Measurements from ENCODE around the gene RHOF. TPM values are rescaled to one million over a fixed set of nuclear protein-coding genes. Genes with fewer than 3 reads are reported as not detected.

The RHOF gene
- polyA plus RNA-seq, 1 of the 3 experiments (the other 2 are of a cell fraction), result 5.0 TPM

- peak; percentile 50; the same call in 1 of the 2 replicates for TF ChIP-seq TAF1 (IDR thresholded peaks at IDR 0.05; ENCODE audit: borderline replicate concordance, low read depth, low read length)
These were observed 18.2 kb upstream of the RHOF start (continued) for GRCh38 chr12:121811434-121812319.

DNA sequence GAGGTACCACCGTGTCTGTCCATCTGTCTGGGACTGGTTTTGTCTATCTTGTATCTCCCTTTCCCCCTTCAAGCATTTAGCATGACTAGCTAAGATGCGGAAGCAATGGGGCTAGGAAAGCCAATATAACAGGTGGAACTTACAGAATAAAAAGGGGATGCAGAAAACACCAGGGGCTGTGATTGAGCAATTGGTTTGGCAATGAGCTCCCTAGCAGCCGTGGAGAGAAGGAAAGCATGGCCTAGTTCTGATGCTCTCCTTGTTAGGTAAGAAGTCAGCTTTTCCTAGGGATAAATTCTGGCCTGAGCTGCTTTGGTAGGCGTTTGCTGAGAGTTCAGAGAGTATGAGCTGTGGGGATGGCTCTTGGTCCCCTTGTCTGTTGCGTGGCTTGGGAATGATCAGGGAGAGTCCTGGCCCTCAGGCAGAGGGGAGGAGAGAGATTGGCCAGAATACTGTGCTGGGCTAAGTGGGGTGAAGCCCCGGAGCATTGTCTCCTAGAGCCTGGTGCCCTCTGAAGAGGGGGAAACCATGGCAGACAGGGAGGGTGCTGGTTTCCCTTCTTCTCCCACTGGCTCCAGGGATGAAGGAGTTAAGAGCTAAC, 17.4 kb upstream of the RHOF start:
- TF ChIP-seq GATA2 (CRISPR knock-in tag; IDR thresholded peaks at IDR 0.05), result no peak
- TF ChIP-seq EZH2phosphoT487 (IDR thresholded peaks at IDR 0.05; ENCODE audit: borderline replicate concordance, low read depth), result no peak
- no peak for TF ChIP-seq TCF12 (IDR thresholded peaks at IDR 0.05)
- DNase-seq, result no peak
- peaks cover 40 to 46% of the 10 kb centered on the region in 2 experiments for H3K36me3 ChIP-seq (replicated peaks in 1 of 2; ENCODE audit: control insufficient read depth in 1 of 2, insufficient read depth in 2 of 2, low read length in 1 of 2)
- no peaks in the 10 kb centered on the region for H3K27me3 ChIP-seq (ENCODE audit: insufficient read depth)
- WGBS (ENCODE audit: low lambda C conversion rate), result 89% methylated on average over 6 of the region's 6 CpGs
- H3K4me1 ChIP-seq (ENCODE audit: control insufficient read depth in 1 of 2, insufficient read depth in 2 of 2, low read depth in 1 of 2, low read length in 1 of 2), result peaks cover 25 to 29% of the 10 kb centered on the region in 2 experiments; a peak in 2 of 4 replicates
- no peaks in the 10 kb centered on the region for H3K9me3 ChIP-seq
- H3K9me2 ChIP-seq, result no peaks in the 10 kb centered on the region
- H3K27ac ChIP-seq (ENCODE audit: low read depth in 2 of 2, low read length in 1 of 2), result peak overlapping the region in 1 of 2 experiments; percentile 18; a peak in 2 of 4 replicates
- peak overlapping the region; percentile 97 for H3K4me2 ChIP-seq
- peak overlapping the region in 1 of 2 experiments; percentile 93; a peak in 1 of 4 replicates for H3K4me3 ChIP-seq (ENCODE audit: low read depth in 2 of 2, low read length in 1 of 2)
- H3F3A ChIP-seq (replicated peaks; ENCODE audit: insufficient read depth), result peaks cover 18% of the 10 kb centered on the region
- no peak overlapping the region for H2AFZ ChIP-seq (ENCODE audit: low read depth)
- peaks cover 95% of the 10 kb centered on the region for H3K79me2 ChIP-seq (ENCODE audit: insufficient read depth)
- peak overlapping the region; percentile 59; the same call in 1 of the 2 replicates for H3K9ac ChIP-seq
- H4K20me1 ChIP-seq (ENCODE audit: insufficient read depth), result peaks cover 49% of the 10 kb centered on the region
- POLR2A ChIA-PET, result interaction anchor here (1.8 to 3.7 kb wide), 4 partner anchors 9 to 77 kb away, joined by 7 to 79 read pairs (median 20); partner anchors contain the start of genes PSMD9 and RHOF
- CTCF ChIA-PET, result interaction anchor here (0.8 to 18.3 kb wide), 19 partner anchors 11 to 125 kb away, joined by 3 to 675 read pairs (median 10); partner anchors contain the start of genes PSMD9, RHOF and TMEM120B

- H3K4me2 ChIP-seq, result peak overlapping the region; percentile 97; the same call in 1 of the 2 replicates
- H3K27me3 ChIP-seq (ENCODE audit: insufficient read depth), result no peaks in the 10 kb centered on the region
- H3K4me3 ChIP-seq (ENCODE audit: low read depth in 2 of 2, low read length in 1 of 2), result no peak overlapping the region
- peaks cover 95% of the 10 kb centered on the region for H3K79me2 ChIP-seq (ENCODE audit: insufficient read depth)
- H3K27ac ChIP-seq (ENCODE audit: low read depth in 2 of 2, low read length in 1 of 2), result no peak overlapping the region
- H4K20me1 ChIP-seq (ENCODE audit: insufficient read depth), result peaks cover 49% of the 10 kb centered on the region
- H3K9me3 ChIP-seq, result no peaks in the 10 kb centered on the region
- TF ChIP-seq, protein P1, sequence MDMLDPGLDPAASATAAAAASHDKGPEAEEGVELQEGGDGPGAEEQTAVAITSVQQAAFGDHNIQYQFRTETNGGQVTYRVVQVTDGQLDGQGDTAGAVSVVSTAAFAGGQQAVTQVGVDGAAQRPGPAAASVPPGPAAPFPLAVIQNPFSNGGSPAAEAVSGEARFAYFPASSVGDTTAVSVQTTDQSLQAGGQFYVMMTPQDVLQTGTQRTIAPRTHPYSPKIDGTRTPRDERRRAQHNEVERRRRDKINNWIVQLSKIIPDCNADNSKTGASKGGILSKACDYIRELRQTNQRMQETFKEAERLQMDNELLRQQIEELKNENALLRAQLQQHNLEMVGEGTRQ (IDR thresholded peaks at IDR 0.05; ENCODE audit: borderline replicate concordance, low read depth, low read length), result no peak
- no peak for TF ChIP-seq NFIC (IDR thresholded peaks at IDR 0.05; ENCODE audit: borderline replicate concordance)
- H3K9me2 ChIP-seq, result no peaks in the 10 kb centered on the region
- 90% methylated on average over 25 of the region's 33 CpGs for WGBS (ENCODE audit: low lambda C conversion rate)
- no peak for DNase-seq
- ChIA-PET POLR2A (interaction anchor here (2.1 to 3.7 kb wide), 3 partner anchors 8 to 62 kb away, joined by 10 to 79 read pairs (median 30); partner anchors contain the start of gene RHOF), CTCF (interaction anchor here (1.4 to 18.3 kb wide), 8 partner anchors 16 to 81 kb away, joined by 3 to 675 read pairs (median 38); partner anchors contain the start of genes PSMD9 and RHOF)
- H3K4me1 ChIP-seq (ENCODE audit: control insufficient read depth in 1 of 2, insufficient read depth in 2 of 2, low read depth in 1 of 2, low read length in 1 of 2), result peaks cover 25 to 33% of the 10 kb centered on the region in 2 experiments; a peak in 2 of 4 replicates
- H3K9ac ChIP-seq, result no peak overlapping the region
- peaks cover 18% of the 10 kb centered on the region for H3F3A ChIP-seq (replicated peaks; ENCODE audit: insufficient read depth)
- peaks cover 35 to 48% of the 10 kb centered on the region in 2 experiments for H3K36me3 ChIP-seq (replicated peaks in 1 of 2; ENCODE audit: control insufficient read depth in 1 of 2, insufficient read depth in 2 of 2, low read length in 1 of 2)
- no peak overlapping the region for H2AFZ ChIP-seq (ENCODE audit: low read depth)
These were observed 16.8 kb upstream of the RHOF start for GRCh38 chr12:121810234-121810817.

Measured in SK-N-SH (cell line).